NCI-H1436 (cell line): Measurements from ENCODE around the gene ADK.
"Not testable (repeated sequence)": the region's sequence is repeated elsewhere in the genome, so short reads cannot be mapped to it uniquely, and the experiment has no call there.

Experiments
- DNase-seq: peaks from one replicate; lab custom pipeline; 2025; lab: John Stamatoyannopoulos, UW

Gene ADK

GRCh38 chr10:74186678-74187077 is 35.7 kb downstream of the ADK start:
- no peak for DNase-seq

- DNase-seq = no peak
Measured at GRCh38 chr10:74187237-74187636, 36.2 kb downstream of the ADK start.

- not testable (repeated sequence) for DNase-seq
Measured at GRCh38 chr10:74188617-74189016, 37.6 kb downstream of the ADK start.

GRCh38 chr10:74189999-74190421 is 39.0 kb downstream of the ADK start:
- no peak for DNase-seq

GRCh38 chr10:74190494-74190893 is 39.5 kb downstream of the ADK start:
- DNase-seq = no peak

GRCh38 chr10:74194545-74194944 is 43.5 kb downstream of the ADK start:
- DNase-seq = no peak

- no peak for DNase-seq
Measured at GRCh38 chr10:74194999-74195398, 44.0 kb downstream of the ADK start.

GRCh38 chr10:74199315-74199714 is 48.3 kb downstream of the ADK start:
- DNase-seq = no peak

- DNase-seq = no peak
Measured at GRCh38 chr10:74202356-74202755, 51.3 kb downstream of the ADK start.

GRCh38 chr10:74206746-74207145 is 55.7 kb downstream of the ADK start:
- no peak for DNase-seq

- peak; percentile 62 for DNase-seq
Measured at GRCh38 chr10:74207691-74208480, 56.9 kb downstream of the ADK start.

GRCh38 chr10:74208997-74209396 is 58.0 kb downstream of the ADK start:
- no peak for DNase-seq

GRCh38 chr10:74213019-74213418 is 62.0 kb downstream of the ADK start:
- DNase-seq = no peak

GRCh38 chr10:74213571-74214162 is 62.6 kb downstream of the ADK start:
- DNase-seq = no peak

- DNase-seq = not testable (repeated sequence)
Measured at GRCh38 chr10:74217110-74217509, 66.1 kb downstream of the ADK start.

GRCh38 chr10:74222467-74222866 is 71.4 kb downstream of the ADK start:
- DNase-seq = not testable (repeated sequence)

- DNase-seq = no peak
Measured at GRCh38 chr10:74223755-74224529, 72.9 kb downstream of the ADK start.

- DNase-seq = no peak
Measured at GRCh38 chr10:74227697-74228424, 76.8 kb downstream of the ADK start.

GRCh38 chr10:74231375-74231774 is 80.4 kb downstream of the ADK start:
- DNase-seq = no peak

- DNase-seq = no peak
Measured at GRCh38 chr10:74233281-74233680, 82.3 kb downstream of the ADK start.

- DNase-seq = no peak
Measured at GRCh38 chr10:74234569-74234968, 83.5 kb downstream of the ADK start.

GRCh38 chr10:74238031-74238431 is 87.0 kb downstream of the ADK start:
- DNase-seq = no peak
